ENCODE measurements around the gene SLC9A3.

- TF ChIP-seq POLR2AphosphoS5 (IDR thresholded peaks at IDR 0.05): no peak
- TF ChIP-seq, protein P1, sequence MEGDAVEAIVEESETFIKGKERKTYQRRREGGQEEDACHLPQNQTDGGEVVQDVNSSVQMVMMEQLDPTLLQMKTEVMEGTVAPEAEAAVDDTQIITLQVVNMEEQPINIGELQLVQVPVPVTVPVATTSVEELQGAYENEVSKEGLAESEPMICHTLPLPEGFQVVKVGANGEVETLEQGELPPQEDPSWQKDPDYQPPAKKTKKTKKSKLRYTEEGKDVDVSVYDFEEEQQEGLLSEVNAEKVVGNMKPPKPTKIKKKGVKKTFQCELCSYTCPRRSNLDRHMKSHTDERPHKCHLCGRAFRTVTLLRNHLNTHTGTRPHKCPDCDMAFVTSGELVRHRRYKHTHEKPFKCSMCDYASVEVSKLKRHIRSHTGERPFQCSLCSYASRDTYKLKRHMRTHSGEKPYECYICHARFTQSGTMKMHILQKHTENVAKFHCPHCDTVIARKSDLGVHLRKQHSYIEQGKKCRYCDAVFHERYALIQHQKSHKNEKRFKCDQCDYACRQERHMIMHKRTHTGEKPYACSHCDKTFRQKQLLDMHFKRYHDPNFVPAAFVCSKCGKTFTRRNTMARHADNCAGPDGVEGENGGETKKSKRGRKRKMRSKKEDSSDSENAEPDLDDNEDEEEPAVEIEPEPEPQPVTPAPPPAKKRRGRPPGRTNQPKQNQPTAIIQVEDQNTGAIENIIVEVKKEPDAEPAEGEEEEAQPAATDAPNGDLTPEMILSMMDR (IDR thresholded peaks at IDR 0.05): no peak
- no peak for TF ChIP-seq EP300 (IDR thresholded peaks at IDR 0.05)
Observed at GRCh38 chr5:470961-471749, 53.1 kb downstream of the SLC9A3 start.
